NCI-H748 treated with DMSO at 0.1 percent for 48 hours (cell line): ENCODE measurements around the gene CD93.

ENCODE experiments used
- DNase-seq: peaks from one replicate; lab custom pipeline; 2025; lab: John Stamatoyannopoulos, UW

CD93 gene

GRCh38 chr20:23120936-23121750 lies 35.0 kb upstream of the CD93 start:
- DNase-seq, result no peak

DNA sequence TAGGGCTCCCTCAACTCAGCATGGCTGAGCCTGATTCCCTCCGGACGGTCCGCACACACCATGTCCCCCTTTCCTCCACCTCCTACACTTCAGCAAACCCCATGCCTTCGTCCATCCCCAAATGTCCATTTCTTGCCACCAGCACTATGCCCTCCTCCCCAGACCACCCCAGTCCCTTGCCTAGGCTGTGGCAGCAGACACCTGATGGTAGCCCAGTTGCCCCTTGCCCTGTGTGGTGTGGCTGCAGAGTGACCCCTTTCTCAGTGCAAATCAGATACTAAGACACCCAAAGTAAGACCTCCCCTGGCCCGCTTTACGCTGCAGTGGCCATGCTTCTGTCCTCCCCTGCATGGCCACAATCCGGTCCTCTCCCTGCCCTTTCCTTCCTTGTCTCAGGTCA lies 34.1 kb upstream of the CD93 start:
- no peak for DNase-seq

DNA sequence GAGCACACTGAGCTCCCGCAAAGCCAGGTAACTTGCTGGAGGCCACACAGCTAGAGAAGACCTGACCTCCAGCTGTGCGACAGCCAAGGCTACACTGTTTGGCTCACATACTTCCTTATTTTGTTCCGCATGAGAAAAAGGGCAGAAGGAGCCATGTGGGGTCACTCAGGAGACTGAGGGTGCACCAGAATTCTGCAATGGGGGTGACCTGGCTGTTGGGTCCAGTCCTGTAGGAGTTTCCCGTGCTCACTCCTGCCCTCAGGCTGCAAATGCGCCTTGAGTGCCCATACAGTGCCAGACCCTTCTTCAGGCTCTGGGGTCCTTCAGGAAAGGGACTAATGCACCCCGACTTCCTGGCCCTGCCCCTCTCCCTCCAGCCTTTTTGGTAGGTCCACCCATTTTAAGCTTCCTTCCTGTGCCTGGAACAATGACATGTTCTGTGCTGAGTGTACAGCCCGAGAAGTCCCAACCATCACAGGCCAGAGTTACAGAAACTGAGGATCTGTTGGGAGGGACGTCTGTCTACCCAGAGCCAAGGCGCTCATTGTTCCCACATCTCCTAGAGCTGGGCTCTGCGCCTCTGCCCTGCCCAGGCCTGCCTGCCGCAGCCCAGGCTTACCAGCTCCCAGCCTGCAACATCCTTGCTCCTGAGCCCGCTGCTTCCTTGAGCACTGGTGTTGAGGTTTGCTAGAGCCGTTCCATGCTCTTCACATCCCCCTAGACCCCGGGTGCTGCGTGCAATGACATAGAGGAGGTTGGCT lies 33.5 kb upstream of the CD93 start:
- DNase-seq, result no peak

DNA sequence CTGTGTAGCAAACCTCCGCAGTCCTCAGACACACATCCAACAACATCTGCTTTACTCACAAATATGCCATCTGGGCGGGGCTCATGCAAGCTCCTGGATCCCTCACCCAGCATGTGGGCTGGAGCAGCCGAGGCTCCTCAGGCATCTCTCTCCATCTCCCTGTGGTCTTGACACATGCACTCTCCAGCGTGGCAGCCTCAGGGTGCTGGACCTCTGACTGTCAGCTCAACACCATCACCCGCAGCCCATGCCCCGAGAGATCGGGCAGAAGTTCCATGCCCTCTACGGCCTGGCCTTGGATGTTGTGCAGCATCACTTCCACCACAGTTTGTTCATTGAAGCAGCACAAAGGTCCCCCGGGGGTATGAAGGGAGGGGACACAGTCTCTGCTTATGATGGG lies 32.6 kb upstream of the CD93 start:
- DNase-seq, result no peak

DNA sequence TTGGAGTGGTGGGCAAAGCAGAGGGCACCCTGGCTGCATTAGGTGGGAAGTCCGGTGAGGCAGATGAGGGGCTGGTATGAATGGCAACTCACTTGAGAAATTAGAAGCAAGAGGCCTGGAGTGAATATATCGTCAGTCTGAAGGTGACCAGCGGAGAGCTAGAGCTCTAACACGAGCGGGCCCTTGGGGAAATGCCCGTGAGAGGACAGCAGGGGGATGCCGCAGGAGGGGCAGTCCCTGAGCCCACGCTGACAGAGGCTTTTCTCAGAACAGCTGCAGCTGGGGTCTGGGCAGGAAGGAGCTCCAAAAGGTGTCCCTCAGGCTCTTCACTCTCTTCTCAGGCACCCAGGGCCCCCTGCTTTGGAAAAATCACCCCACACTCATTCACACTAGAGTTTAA lies 32.0 kb upstream of the CD93 start:
- no peak for DNase-seq

GRCh38 chr20:23117738-23118137 lies 31.6 kb upstream of the CD93 start:
- no peak for DNase-seq

DNA sequence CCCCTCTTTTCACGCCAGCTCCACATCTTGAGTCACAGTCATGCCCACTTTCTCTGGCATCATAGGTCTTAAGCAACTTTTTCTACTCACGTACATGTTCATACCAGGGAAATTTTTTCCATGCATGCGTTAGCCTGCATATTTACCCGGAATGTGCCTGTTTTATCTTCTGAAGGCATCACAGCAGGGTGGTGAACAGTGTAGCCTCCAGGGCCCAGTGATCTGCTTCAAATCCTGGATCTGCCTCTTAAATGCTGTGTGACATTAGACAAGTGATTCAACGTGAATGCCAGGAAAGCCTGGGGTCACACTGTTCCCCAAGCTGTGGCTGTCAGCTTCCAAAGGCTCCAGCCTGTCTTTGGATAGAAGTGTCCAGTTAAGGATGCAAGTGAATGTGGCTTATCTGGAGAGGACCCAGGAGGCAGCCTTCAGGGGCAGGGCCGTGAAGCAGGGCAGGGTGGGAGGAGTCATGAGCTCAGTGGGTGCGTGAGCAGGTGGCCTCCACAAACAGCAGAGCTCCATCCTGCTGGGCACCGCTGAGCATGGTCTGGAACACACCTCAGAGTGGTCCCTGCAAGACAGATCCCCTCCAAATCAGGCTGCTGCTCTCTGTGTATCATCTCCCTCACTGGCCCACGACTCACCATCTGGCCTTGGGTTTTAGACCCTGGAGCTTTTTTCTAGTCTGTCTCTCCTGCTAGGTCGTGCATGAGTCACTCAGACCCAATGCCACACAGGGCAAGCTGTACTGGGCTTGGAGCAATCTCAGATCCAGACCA lies 30.4 kb upstream of the CD93 start:
- DNase-seq, result peak; percentile 39

GRCh38 chr20:23115822-23116221 lies 29.7 kb upstream of the CD93 start:
- no peak for DNase-seq

- no peak for DNase-seq
Observed at GRCh38 chr20:23114448-23115082, 28.4 kb upstream of the CD93 start.

DNA sequence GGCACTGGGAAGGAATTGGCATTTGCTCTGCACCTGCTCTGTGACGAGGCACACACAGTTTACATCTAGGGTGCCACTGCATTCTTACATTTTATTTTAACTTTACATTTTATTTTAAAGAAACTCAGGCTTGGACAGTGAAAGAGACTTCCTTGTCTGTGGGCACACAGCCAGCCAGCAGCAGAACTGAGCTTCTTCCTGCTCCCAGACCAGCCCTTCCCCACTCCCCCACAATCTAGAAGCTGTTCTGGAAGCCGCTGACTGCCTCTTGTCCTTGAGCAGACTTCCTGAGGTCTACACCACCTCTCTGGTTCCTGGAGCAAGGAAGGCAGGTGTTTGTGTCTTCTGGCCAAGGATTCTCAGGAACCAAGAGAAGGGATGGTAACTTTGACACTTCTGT lies 27.9 kb upstream of the CD93 start:
- no peak for DNase-seq

- DNase-seq, result peak; percentile 60
Observed at GRCh38 chr20:23112595-23112994, 26.5 kb upstream of the CD93 start.

DNA sequence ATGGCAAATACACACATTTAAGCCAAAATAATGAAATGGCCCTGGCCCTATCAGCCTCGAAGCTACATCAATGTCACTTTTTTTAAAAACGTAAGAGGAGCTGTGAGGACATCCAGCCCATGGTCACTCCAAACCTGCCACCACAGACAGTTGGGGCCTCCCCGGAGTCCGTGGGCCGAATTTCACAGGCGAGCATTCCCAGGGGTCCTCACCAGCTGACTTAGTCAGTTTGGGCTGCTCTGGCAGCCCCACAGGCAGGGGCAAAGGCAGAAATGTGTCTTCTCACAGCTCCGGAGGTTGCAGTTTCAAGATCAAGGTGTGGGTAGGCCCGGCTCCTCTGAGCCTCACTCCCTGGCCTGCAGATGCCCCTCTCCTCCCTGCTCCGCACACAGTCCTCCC lies 25.8 kb upstream of the CD93 start:
- no peak for DNase-seq

DNA sequence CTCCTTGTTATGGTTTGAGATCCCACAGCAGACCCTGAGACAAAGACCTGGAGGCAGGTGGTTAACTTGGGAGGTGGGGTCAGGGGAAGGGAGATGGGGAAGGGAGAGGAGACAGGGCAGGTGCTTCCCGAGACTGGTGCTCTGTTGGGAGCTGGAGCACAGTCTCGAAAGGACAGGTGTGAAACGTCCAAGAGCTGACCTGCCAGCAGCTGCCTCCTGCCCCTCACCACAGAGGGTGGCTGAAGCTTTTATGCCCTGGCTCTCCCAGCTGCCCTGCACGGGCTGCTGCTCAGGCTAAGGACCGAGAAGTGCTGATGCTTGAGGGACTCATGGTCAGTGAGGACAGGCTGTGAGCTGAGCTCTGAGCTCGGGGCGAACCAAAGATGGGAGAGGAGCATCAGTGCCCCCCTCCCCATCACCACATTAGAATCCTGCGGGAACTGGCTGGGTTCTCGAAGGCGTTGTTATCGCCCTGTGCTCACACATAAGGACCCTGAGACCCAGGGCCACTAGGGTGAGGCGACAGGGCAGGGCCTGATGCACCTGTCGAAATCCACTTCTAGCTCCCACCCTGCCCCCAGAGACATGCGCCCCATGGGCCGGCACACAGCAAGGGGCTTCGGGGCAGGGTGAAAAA lies 25.3 kb upstream of the CD93 start:
- peak; percentile 92 for DNase-seq

DNA sequence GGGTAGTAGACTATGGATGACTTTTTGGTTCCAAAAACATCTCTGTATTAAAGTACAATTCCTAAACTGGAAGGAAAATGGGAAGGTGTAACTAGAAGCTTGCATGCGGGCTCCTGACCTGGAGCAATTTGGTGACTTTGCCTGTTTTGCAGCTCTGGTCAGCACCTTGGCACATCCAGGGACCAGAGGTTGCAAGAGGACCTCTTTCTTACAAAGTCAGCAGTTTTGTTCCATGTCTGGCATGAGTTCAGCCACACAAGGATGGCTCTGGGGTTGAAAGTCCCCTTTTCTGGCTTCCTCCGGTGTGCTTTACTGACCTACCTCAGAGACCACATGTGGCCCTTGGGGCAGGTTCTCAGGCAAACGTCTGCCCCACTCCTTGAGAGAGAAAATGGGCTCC lies 22.7 kb upstream of the CD93 start:
- no peak for DNase-seq

- DNase-seq, result no peak
Observed at GRCh38 chr20:23107466-23107865, 21.3 kb upstream of the CD93 start.

- peak; percentile 18 for DNase-seq
Observed at GRCh38 chr20:23106271-23106851, 20.2 kb upstream of the CD93 start.

GRCh38 chr20:23105193-23105592 lies 19.1 kb upstream of the CD93 start:
- no peak for DNase-seq

DNA sequence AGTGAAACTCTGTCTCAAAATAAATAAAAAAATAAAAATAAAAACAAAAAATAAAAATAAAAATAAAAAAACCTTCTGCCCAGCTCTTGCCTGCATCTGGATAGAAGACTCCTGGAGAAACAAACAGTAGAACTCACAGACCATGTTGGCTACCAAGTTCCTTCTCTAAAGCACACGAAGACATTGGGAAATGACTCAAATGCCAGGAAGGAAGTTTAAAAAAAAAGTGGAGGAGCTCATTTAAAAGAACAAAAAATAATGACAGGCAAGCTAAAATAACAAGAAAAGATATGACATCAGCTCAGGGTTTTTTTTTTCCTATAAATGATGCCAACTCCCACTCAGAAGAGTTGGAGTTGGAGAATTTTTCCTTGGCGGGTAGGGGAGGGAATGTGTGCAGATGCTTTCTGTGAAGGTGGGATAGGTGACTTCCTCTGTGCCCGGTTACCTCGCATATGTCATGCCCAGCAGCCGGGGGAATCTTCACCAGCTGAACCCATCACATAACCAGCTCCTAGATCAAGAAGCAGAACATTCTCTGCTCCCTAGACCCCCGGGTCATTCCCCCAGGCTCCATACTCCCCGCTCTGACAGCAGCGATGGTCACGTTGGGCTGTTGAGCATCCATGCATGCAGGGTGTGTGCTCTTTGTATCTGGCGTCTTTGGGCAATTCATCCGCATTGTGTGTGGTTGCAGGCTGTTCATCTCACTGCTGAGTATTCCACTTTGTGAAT lies 17.3 kb upstream of the CD93 start:
- no peak for DNase-seq

GRCh38 chr20:23101696-23102406 lies 15.7 kb upstream of the CD93 start:
- no peak for DNase-seq

DNA sequence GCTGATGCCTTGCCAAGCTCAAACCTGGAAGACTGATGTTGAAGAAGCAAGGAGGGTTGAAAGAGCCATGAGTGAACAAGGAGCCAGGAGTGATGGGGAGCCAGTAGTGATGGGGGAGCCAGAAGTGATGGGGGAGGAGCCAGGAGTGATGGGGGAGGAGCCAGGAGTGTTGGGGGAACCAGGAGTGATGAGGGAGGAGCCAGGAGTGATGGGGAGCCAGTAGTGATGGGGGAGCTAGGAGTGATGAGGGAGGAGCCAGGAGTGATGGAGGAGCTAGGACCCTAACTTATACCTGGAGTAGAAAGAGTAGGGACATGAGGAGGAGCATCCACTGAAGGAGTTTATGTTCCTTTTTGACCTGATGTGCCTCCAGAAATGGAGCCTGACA lies 14.6 kb upstream of the CD93 start:
- no peak for DNase-seq
